H1 (cell line): Measurements from ENCODE around the gene PCSK4. TPM values are rescaled to one million over a fixed set of nuclear protein-coding genes. Genes with fewer than 3 reads are reported as not detected.

Experiments used
- CHD1 ChIP-seq: IDR thresholded peaks from 2 replicates; pipeline ENCODE4 v1.6.1; 2012; ENCODE audit warnings: low read depth, low read length, improper control_type of control experiment
- JUN ChIP-seq: IDR thresholded peaks from 2 replicates; pipeline ENCODE4 v1.6.1; 2011; ENCODE audit warnings: low read depth, mild to moderate bottlenecking, improper control_type of control experiment, low read length
- KDM4A ChIP-seq: IDR thresholded peaks from one replicate; pipeline ENCODE4 v1.7.1; 2012; ENCODE audit warnings: low read depth, mild to moderate bottlenecking, moderate library complexity, low read length, inconsistent platforms; ENCODE audit not compliant: severe bottlenecking
- PHF8 ChIP-seq: fragments of 200-600 bp; sonication (generic); conservative IDR thresholded peaks from 2 replicates; pipeline ENCODE4 v1.7.1; 2012; ENCODE audit warnings: low read depth, mild to moderate bottlenecking, inconsistent platforms, low read length, moderate library complexity
- TAF1 ChIP-seq: IDR thresholded peaks from 2 replicates; pipeline ENCODE4 v1.6.1; 2011; ENCODE audit warnings: mild to moderate bottlenecking, low read depth, low read length
- TAF7 ChIP-seq: optimal IDR thresholded peaks from 2 replicates; pipeline ENCODE3; 2011; ENCODE audit warnings: low read depth, mild to moderate bottlenecking, inconsistent platforms, low read length, moderate library complexity, borderline replicate concordance
- polyA plus RNA-seq, 7 experiments: library from polyadenylated mRNA; depleted of rRNA in 3 of 7; stranded (reverse) in 5 of 7; unstranded in 2 of 7; fragments of >200 nt in 5 of 7; fragments of 200-250 nt in 2 of 7; gene quantifications; 1 replicate in 5 of 7; 2 replicates in 1 of 7; 4 replicates in 1 of 7; pipeline versions ENCODE4 v1.2.1 to v1.2.3, GENCODE V29; 2011 to 2013; ENCODE audit warnings: missing spikeins in 2 of 7, mixed read lengths in 2 of 7
- total RNA-seq: library from RNA; stranded (reverse); fragmentation: NEBNext Ultra II Directional; extraction: Animal tissue kit (Norgen Biotek cat#: 25700); gene quantifications from 2 replicates; pipeline ENCODE4 v1.2.1, GENCODE V29; 2021
- TF ChIP-seq, protein P1 (sequence below): IDR thresholded peaks from 2 replicates; pipeline ENCODE4 v1.6.1; 2012; ENCODE audit warnings: low read length, inconsistent platforms
- TF ChIP-seq, protein P2 (sequence below): fragments of 300-600 bp; sonication (generic); IDR thresholded peaks from 2 replicates; pipeline ENCODE4 v1.7.1; 2012; ENCODE audit warnings: low read length, moderate library complexity, mild to moderate bottlenecking, inconsistent platforms; ENCODE audit not compliant: insufficient replicate concordance

Gene PCSK4
- total and polyA plus RNA-seq, 2 of the 8 experiments (the other 6 are each of a cell fraction or from before 2014, with no cell fraction given), result 9.8 to 10.7 TPM

DNA sequence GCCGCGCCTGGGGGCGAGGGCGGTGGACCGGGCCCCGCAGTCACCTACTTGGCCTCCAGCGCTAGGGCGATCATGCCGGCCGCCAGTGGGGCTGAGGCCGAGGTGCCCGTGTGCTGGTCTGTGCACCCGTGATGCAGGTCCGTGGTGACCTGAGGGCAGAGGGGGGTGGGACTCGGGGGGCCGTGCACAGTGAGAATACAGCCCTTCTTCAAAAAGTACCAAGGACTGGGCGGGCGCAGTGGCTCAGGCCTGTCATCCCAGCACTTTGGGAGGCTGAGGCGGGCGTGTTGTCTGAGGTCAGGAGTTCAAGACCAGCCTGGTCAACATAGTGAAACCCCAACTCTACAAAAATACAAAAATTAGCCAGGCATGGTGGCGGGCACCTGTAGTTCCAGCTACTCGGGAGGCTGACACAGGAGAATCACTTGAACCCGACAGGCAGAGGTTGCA lies 6.1 kb downstream of the PCSK4 start (continued):
- TF ChIP-seq TAF1 (no peak), JUN (no peak), TAF7 (no peak), KDM4A (no peak), PHF8 (no peak), CHD1 (no peak)
- TF ChIP-seq, protein P1, sequence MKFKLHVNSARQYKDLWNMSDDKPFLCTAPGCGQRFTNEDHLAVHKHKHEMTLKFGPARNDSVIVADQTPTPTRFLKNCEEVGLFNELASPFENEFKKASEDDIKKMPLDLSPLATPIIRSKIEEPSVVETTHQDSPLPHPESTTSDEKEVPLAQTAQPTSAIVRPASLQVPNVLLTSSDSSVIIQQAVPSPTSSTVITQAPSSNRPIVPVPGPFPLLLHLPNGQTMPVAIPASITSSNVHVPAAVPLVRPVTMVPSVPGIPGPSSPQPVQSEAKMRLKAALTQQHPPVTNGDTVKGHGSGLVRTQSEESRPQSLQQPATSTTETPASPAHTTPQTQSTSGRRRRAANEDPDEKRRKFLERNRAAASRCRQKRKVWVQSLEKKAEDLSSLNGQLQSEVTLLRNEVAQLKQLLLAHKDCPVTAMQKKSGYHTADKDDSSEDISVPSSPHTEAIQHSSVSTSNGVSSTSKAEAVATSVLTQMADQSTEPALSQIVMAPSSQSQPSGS, result no peak
- TF ChIP-seq, protein P2, sequence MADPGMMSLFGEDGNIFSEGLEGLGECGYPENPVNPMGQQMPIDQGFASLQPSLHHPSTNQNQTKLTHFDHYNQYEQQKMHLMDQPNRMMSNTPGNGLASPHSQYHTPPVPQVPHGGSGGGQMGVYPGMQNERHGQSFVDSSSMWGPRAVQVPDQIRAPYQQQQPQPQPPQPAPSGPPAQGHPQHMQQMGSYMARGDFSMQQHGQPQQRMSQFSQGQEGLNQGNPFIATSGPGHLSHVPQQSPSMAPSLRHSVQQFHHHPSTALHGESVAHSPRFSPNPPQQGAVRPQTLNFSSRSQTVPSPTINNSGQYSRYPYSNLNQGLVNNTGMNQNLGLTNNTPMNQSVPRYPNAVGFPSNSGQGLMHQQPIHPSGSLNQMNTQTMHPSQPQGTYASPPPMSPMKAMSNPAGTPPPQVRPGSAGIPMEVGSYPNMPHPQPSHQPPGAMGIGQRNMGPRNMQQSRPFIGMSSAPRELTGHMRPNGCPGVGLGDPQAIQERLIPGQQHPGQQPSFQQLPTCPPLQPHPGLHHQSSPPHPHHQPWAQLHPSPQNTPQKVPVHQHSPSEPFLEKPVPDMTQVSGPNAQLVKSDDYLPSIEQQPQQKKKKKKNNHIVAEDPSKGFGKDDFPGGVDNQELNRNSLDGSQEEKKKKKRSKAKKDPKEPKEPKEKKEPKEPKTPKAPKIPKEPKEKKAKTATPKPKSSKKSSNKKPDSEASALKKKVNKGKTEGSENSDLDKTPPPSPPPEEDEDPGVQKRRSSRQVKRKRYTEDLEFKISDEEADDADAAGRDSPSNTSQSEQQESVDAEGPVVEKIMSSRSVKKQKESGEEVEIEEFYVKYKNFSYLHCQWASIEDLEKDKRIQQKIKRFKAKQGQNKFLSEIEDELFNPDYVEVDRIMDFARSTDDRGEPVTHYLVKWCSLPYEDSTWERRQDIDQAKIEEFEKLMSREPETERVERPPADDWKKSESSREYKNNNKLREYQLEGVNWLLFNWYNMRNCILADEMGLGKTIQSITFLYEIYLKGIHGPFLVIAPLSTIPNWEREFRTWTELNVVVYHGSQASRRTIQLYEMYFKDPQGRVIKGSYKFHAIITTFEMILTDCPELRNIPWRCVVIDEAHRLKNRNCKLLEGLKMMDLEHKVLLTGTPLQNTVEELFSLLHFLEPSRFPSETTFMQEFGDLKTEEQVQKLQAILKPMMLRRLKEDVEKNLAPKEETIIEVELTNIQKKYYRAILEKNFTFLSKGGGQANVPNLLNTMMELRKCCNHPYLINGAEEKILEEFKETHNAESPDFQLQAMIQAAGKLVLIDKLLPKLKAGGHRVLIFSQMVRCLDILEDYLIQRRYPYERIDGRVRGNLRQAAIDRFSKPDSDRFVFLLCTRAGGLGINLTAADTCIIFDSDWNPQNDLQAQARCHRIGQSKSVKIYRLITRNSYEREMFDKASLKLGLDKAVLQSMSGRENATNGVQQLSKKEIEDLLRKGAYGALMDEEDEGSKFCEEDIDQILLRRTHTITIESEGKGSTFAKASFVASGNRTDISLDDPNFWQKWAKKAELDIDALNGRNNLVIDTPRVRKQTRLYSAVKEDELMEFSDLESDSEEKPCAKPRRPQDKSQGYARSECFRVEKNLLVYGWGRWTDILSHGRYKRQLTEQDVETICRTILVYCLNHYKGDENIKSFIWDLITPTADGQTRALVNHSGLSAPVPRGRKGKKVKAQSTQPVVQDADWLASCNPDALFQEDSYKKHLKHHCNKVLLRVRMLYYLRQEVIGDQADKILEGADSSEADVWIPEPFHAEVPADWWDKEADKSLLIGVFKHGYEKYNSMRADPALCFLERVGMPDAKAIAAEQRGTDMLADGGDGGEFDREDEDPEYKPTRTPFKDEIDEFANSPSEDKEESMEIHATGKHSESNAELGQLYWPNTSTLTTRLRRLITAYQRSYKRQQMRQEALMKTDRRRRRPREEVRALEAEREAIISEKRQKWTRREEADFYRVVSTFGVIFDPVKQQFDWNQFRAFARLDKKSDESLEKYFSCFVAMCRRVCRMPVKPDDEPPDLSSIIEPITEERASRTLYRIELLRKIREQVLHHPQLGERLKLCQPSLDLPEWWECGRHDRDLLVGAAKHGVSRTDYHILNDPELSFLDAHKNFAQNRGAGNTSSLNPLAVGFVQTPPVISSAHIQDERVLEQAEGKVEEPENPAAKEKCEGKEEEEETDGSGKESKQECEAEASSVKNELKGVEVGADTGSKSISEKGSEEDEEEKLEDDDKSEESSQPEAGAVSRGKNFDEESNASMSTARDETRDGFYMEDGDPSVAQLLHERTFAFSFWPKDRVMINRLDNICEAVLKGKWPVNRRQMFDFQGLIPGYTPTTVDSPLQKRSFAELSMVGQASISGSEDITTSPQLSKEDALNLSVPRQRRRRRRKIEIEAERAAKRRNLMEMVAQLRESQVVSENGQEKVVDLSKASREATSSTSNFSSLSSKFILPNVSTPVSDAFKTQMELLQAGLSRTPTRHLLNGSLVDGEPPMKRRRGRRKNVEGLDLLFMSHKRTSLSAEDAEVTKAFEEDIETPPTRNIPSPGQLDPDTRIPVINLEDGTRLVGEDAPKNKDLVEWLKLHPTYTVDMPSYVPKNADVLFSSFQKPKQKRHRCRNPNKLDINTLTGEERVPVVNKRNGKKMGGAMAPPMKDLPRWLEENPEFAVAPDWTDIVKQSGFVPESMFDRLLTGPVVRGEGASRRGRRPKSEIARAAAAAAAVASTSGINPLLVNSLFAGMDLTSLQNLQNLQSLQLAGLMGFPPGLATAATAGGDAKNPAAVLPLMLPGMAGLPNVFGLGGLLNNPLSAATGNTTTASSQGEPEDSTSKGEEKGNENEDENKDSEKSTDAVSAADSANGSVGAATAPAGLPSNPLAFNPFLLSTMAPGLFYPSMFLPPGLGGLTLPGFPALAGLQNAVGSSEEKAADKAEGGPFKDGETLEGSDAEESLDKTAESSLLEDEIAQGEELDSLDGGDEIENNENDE, result no peak
